Natural killer cell (primary cell): ENCODE results near the gene ZNF672. TPM values are rescaled to one million over a fixed set of nuclear protein-coding genes. Genes with fewer than 3 reads are reported as not detected.
A peak's percentile ranks its signal among the peaks of the same experiment; 100 is the strongest.

Experiments used
- ATAC-seq, 3 donors: fragments of 150-1000 bp in 2 of 3; fragments of 200-7000 bp in 1 of 3; cut with Tn5 transposase; 1 replicate in 1 of 3; 2 replicates in 2 of 3; pipeline ENCODE4 v1.10.0; 2021; ENCODE audit warnings: mild to moderate bottlenecking in 2 of 3, moderate library complexity in 2 of 3
- DNase-seq, 2 donors: peaks; one replicate each; pipeline versions ENCODE4 v3.0.0 to v3.0.0-alpha.2; 2013 to 2021; ENCODE audit warnings: mixed read lengths in 1 of 2
- H3K27ac ChIP-seq: one replicate; pipeline ENCODE4 v1.5.1; 2013; ENCODE audit warnings: mild to moderate bottlenecking, low read length
- H3K27me3 ChIP-seq: one replicate; pipeline ENCODE4 v1.6.1; 2013; ENCODE audit warnings: low read length; ENCODE audit not compliant: control insufficient read depth, insufficient read depth
- H3K36me3 ChIP-seq: one replicate; pipeline ENCODE4 v1.6.1; 2013; ENCODE audit warnings: low read length; ENCODE audit not compliant: control insufficient read depth, insufficient read depth
- H3K4me1 ChIP-seq: one replicate; pipeline ENCODE4 v1.6.1; 2013; ENCODE audit warnings: low read length; ENCODE audit not compliant: control insufficient read depth, insufficient read depth
- H3K4me3 ChIP-seq: one replicate; pipeline ENCODE4 v1.5.1; 2013; ENCODE audit warnings: low read length
- H3K9me3 ChIP-seq: one replicate; pipeline ENCODE4 v1.6.1; 2013; ENCODE audit warnings: low read length; ENCODE audit not compliant: control insufficient read depth, insufficient read depth
- H3K27ac Mint-ChIP-seq, 2 donors: one replicate each; pipeline ENCODE4 v1.8.0; 2022; ENCODE audit warnings: mild to moderate bottlenecking in 2 of 2, mixed read lengths in 2 of 2, moderate library complexity in 1 of 2
- H3K27me3 Mint-ChIP-seq, 2 donors: one replicate each; pipeline ENCODE4 v1.8.0; 2022; ENCODE audit warnings: low read depth in 2 of 2, mixed read lengths in 2 of 2
- H3K36me3 Mint-ChIP-seq: one replicate; pipeline ENCODE4 v1.8.0; 2022; ENCODE audit warnings: mixed read lengths
- H3K4me1 Mint-ChIP-seq, 2 donors: one replicate each; pipeline ENCODE4 v1.8.0; 2022; ENCODE audit warnings: mixed read lengths in 2 of 2
- H3K4me3 Mint-ChIP-seq: one replicate; pipeline ENCODE4 v1.8.0; 2022; ENCODE audit warnings: mild to moderate bottlenecking, moderate library complexity, mixed read lengths
- H3K9me3 Mint-ChIP-seq, 2 donors: one replicate each; pipeline ENCODE4 v1.8.0; 2022; ENCODE audit warnings: mixed read lengths in 2 of 2
- WGBS: methylation state at CpG from one replicate; pipeline ENCODE4 v1.1.7; 2013; ENCODE audit warnings: missing lambda C conversion rate; ENCODE audit not compliant: insufficient coverage; 5-methylcytosine and 5-hydroxymethylcytosine counted together
- intact Hi-C: fragments of 100-400 bp; cut with micrococcal nuclease; formaldehyde crosslinking; loops from one replicate; pipeline ENCODE4 v1.14.2; 2022
- total RNA-seq, 4 donors: library from RNA; stranded (reverse); fragments of 120-200 nt in 1 of 4; gene quantifications; one replicate each; pipeline versions ENCODE4 v1.2.3 to v1.2.4, GENCODE V29; 2013 to 2022
- TF ChIP-seq, protein P1 (sequence below): fragments of 200-600 bp; IDR thresholded peaks from one replicate; pipeline ENCODE4 v1.8.0; 2022; ENCODE audit warnings: antibody characterized with exemption

Gene ZNF672
- total RNA-seq, 3 donors from 2014 or later (not counting 1 experiment from before 2014, with no cell fraction given): 29.0 to 41.8 (median 38.7) TPM

DNA sequence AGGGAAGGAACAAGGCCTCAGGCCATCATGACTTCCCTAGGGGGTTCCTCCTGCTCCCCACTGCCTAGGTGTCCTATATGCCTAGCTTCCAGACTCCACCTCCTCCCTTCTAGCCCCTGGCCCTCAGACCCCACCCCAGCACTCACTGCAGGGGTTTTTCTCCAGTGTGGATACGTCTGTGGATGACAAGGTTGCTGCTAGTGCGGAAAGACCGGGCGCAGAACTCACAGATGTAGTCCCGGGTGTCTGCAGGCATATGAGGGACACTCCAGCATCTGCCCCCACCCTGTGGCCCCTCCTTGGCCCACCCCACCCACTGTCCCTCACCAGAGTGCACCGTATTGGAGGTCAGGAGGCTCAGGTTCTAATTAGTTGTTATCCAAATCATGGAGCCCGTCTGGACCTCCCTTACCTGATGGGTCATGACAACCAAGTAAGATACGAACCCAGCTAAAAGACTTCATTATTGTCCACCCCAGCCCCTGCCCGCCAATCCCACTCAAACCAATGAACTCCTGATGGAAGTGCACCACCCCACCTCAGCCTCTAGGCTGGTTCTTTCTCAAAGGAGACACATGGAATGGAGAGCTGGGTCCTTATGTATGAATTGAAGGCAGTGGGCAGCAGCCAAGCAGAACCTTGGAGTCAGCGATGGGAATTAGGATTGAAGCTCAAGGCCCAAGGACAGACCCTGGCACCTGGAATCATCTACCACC, 12.7 kb downstream of the ZNF672 start:
- DNase-seq (no peak), ATAC-seq (no peak)
- H3K27me3 Mint-ChIP-seq: no peaks in the 10 kb centered on the region
- Histone ChIP-seq H3K27me3 (no peaks in the 10 kb centered on the region), H3K4me1 (peaks cover 49% of the 10 kb centered on the region), H3K4me3 (no peak overlapping the region), H3K36me3 (peaks cover 35% of the 10 kb centered on the region), H3K9me3 (no peaks in the 10 kb centered on the region), H3K27ac (no peak overlapping the region)
- H3K36me3 Mint-ChIP-seq: no peaks in the 10 kb centered on the region
- no peaks in the 10 kb centered on the region for H3K4me1 Mint-ChIP-seq
- intact Hi-C loops: no loop called here
- TF ChIP-seq, protein P1, sequence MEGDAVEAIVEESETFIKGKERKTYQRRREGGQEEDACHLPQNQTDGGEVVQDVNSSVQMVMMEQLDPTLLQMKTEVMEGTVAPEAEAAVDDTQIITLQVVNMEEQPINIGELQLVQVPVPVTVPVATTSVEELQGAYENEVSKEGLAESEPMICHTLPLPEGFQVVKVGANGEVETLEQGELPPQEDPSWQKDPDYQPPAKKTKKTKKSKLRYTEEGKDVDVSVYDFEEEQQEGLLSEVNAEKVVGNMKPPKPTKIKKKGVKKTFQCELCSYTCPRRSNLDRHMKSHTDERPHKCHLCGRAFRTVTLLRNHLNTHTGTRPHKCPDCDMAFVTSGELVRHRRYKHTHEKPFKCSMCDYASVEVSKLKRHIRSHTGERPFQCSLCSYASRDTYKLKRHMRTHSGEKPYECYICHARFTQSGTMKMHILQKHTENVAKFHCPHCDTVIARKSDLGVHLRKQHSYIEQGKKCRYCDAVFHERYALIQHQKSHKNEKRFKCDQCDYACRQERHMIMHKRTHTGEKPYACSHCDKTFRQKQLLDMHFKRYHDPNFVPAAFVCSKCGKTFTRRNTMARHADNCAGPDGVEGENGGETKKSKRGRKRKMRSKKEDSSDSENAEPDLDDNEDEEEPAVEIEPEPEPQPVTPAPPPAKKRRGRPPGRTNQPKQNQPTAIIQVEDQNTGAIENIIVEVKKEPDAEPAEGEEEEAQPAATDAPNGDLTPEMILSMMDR: no peak
- no peak overlapping the region for H3K27ac Mint-ChIP-seq
- WGBS: 84% methylated on average over 10 of the region's 10 CpGs
- H3K9me3 Mint-ChIP-seq: no peaks in the 10 kb centered on the region
- no peak overlapping the region for H3K4me3 Mint-ChIP-seq

DNA sequence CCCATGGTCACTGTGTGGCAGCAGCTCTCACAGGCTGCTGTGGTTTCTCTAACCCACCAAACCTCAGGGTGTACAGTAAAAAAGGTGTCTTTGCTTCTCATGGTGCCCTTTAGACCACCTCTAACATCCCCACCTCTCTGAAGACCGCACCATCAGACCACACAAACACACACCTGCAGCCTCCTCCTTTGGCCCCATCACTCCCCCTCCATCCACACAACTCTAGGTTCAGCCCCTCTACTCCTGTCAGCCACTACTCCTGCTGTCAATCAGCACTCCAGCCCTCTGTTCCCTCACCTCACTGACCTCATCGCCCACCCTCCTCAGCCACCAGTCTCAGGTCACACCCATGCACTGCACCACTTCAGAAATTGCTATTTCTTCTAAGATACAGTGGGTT, 13.4 kb downstream of the ZNF672 start:
- Mint-ChIP-seq H3K4me3 (no peak overlapping the region), H3K9me3 (no peaks in the 10 kb centered on the region), H3K27me3 (no peaks in the 10 kb centered on the region), H3K27ac (no peak overlapping the region), H3K4me1 (no peaks in the 10 kb centered on the region), H3K36me3 (no peaks in the 10 kb centered on the region)
- peak in 1 of 3 donors; percentile 25 for ATAC-seq
- H3K36me3 ChIP-seq: peaks cover 28% of the 10 kb centered on the region
- peaks cover 56% of the 10 kb centered on the region for H3K4me1 ChIP-seq
- H3K4me3 ChIP-seq: no peak overlapping the region
- H3K27ac ChIP-seq: peak overlapping the region; percentile 36
- DNase-seq: no peak
- TF ChIP-seq, protein P1: no peak
- H3K27me3 ChIP-seq: no peaks in the 10 kb centered on the region
- no peaks in the 10 kb centered on the region for H3K9me3 ChIP-seq
- 39% methylated on average over 2 of the region's 2 CpGs for WGBS
- intact Hi-C loops: no loop called here

DNA sequence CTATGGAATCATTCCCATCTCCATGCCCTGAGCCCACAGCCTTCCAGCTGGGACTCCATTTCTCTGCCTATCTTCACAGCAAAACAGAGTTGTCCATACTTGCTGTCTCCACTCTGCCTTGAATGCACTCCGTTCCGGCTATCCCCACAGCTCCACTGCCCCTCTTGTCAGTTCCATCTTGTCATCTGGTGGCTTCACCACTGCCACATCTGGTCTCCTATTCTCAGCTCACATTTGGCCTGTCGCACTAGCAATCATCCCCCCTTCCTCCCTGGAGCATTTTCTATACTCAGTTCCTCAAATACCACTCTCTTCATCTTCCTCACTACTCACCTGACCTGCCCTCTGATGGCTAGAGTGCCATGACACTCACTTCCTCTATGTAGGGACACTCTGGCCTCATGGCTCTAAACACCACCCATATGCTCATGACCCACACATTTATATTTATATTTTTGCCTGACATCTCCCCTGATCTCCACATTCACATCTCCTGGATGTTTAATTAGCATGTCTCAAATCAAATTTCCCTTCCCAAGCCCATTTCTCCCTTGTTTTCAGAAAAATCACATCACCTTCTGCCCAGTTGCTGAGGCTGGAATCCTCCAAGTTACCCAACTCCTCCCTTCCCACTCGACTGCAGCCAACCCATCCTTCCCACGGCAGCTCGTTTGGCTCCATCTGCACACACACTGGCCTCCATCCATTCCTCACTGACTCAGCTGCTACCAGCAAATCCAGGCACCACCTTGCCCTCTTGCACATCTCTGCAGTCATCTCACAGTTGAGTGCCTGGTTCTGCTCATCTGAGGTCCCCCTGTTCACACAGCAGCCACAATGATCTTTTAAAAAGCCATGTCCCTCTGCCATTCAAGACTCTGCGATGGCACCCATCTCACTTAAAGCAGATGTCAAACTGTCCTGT, 14.7 kb downstream of the ZNF672 start:
- Histone ChIP-seq H3K27ac (peak overlapping the region; percentile 36), H3K4me1 (peaks cover 67% of the 10 kb centered on the region), H3K36me3 (peaks cover 19% of the 10 kb centered on the region), H3K9me3 (no peaks in the 10 kb centered on the region), H3K27me3 (no peaks in the 10 kb centered on the region), H3K4me3 (no peak overlapping the region)
- Mint-ChIP-seq H3K36me3 (no peaks in the 10 kb centered on the region), H3K27ac (no peak overlapping the region), H3K27me3 (no peaks in the 10 kb centered on the region), H3K9me3 (no peaks in the 10 kb centered on the region), H3K4me1 (peaks cover 1 to 4% of the 10 kb centered on the region in 2 donors), H3K4me3 (no peak overlapping the region)
- ATAC-seq (no peak), DNase-seq (no peak)
- intact Hi-C loops: no loop called here
- 88% methylated on average over 7 of the region's 7 CpGs for WGBS
- TF ChIP-seq, protein P1: no peak
